ENCODE measurements around the gene C11orf54. TPM values are rescaled to one million over a fixed set of nuclear protein-coding genes. Genes with fewer than 3 reads are reported as not detected.

The C11orf54 gene
- total RNA-seq, 2 experiments from 2014 or later, result 24.4 to 24.6 TPM

DNA sequence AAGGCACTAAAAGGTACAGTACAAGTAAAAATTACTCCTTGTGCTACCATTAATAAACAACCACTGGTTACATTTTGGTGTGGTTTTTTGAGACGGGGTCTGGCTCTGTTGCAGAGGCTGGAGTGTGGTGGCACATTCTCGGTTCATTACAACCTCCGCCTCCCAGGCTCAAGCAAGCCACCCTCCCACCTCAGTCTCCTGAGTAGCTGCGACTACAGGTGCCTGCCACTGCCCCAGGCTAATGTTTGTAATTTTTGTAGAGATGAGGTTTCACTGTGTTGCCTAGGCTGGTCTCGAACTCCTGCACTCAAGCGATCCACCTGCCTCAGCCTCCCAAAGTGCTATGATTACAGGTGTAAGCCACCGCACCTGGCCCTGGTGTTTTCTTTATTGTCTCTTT, 20.9 kb upstream of the C11orf54 start:
- Mint-ChIP-seq H3K27me3 (no peaks in the 10 kb centered on the region), H3K9me3 (no peaks in the 10 kb centered on the region), H3K4me3 (no peak overlapping the region), H3K4me1 (peaks cover 29% of the 10 kb centered on the region), H3K36me3 (ENCODE audit: low read depth) (peaks cover 70% of the 10 kb centered on the region), H3K27ac (no peak overlapping the region)
- DNase-seq, result no peak
- ChIA-PET POLR2A (interaction anchor here (2.3 kb wide), 1 partner anchor 20 kb away, joined by 9 read pairs; the partner anchor contains the start of genes C11orf54 and TAF1D), CTCF (no interaction called here)

DNA sequence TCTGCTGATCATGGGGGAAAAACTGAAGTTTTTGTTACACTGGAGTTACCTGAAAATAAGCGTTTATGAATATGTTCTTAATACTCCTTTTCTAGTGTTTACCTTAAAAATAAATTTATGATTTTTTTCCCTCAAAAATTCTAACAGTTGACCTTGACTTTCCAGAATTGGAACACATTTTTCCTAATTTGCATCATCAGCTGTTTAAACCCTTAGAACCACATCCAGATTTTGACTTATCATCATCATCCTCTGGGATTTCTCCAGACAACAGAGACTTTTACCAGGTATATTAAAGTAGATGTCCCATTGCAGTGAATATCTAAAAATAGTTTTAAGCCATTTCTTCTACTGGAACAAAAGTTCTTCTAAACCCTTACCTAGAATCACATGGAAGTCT, 17.4 kb upstream of the C11orf54 start:
- Mint-ChIP-seq H3K36me3 (ENCODE audit: low read depth) (peaks cover 67% of the 10 kb centered on the region), H3K27me3 (no peaks in the 10 kb centered on the region), H3K4me1 (peaks cover 16% of the 10 kb centered on the region), H3K27ac (no peak overlapping the region), H3K4me3 (no peak overlapping the region), H3K9me3 (no peaks in the 10 kb centered on the region)
- DNase-seq, result no peak
- POLR2A ChIA-PET, result interaction anchor here (0.7 to 1.4 kb wide), 2 partner anchors 16 to 17 kb away, joined by 3 to 5 read pairs; partner anchors contain the start of genes C11orf54 and TAF1D
- CTCF ChIA-PET, result interaction anchor here (0.6 to 1.6 kb wide), 2 partner anchors 17 to 32 kb away, joined by 3 to 5 read pairs; partner anchors contain the start of genes C11orf54 and TAF1D

DNA sequence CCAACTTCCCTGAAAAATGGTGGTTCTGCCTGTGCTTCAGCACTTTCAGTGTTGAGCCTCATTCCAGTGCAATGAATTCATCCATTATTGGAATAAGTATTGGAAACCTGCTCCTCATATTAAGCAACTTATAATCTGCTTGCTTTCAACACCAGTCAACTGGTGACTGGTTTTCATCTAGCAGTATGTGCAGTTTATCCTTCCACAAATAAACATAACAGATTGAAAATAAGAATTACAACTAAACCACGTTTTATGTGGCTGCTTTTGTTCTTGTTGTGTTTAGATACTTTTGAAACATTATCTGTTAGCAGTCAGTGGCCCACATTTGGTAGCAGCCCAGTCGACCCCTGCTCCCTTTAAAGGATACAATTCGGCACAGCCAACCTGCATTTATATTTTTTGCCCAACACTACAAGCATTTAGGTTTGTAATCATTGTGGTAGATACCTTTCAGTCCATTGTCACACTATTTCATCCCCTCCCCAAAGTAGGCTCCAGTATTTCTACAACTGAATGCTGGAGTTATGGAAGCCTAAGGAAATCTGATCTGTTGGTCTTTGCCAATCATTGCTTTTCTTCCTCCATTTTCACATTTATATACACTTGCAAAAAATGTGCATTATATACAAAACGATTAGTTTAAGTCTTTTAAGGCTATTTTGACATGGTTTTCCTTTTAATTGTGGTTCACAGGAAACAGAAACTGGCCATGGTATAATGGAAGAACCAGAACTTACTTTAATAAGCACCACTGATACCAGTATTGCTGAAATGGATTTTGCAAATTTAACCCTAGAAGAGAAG, 13.3 kb upstream of the C11orf54 start:
- Mint-ChIP-seq H3K36me3 (ENCODE audit: low read depth) (peaks cover 70% of the 10 kb centered on the region), H3K4me3 (no peak overlapping the region), H3K27ac (no peak overlapping the region), H3K4me1 (peaks cover 25% of the 10 kb centered on the region), H3K27me3 (no peaks in the 10 kb centered on the region), H3K9me3 (no peaks in the 10 kb centered on the region)
- POLR2A ChIA-PET, result interaction anchor here (1.0 to 5.3 kb wide), 6 partner anchors 8 to 73 kb away, joined by 3 to 74 read pairs (median 6); partner anchors contain the start of genes C11orf54, MED17 and TAF1D
- no peak for DNase-seq
- CTCF ChIA-PET, result interaction anchor here (3.6 kb wide), 1 partner anchor 12 kb away, joined by 13 read pairs; the partner anchor contains the start of genes C11orf54 and TAF1D

DNA sequence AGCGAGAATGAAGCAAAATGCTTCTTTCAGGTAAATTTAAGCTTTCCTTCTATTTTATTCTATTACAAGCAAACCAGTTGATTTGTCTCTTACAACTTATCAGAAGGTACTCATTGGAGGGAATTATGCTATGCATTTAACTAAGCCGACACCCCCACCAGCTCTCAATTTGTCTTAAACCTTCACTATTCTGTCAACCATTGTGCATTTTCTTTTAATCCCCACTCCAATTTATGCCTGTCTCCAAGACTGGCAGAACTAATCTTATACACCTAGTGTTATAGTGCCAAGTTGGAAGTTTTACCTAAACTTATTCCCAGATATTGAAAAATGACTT, 12.7 kb upstream of the C11orf54 start:
- ChIA-PET POLR2A (interaction anchor here (1.0 to 5.3 kb wide), 3 partner anchors 12 to 72 kb away, joined by 3 to 74 read pairs (median 5); partner anchors contain the start of genes C11orf54, MED17 and TAF1D), CTCF (no interaction called here)
- Mint-ChIP-seq H3K36me3 (ENCODE audit: low read depth) (peaks cover 73% of the 10 kb centered on the region), H3K4me3 (no peak overlapping the region), H3K4me1 (peaks cover 30% of the 10 kb centered on the region), H3K9me3 (no peaks in the 10 kb centered on the region), H3K27ac (peak overlapping the region; percentile 21), H3K27me3 (no peaks in the 10 kb centered on the region)
- no peak for DNase-seq

DNA sequence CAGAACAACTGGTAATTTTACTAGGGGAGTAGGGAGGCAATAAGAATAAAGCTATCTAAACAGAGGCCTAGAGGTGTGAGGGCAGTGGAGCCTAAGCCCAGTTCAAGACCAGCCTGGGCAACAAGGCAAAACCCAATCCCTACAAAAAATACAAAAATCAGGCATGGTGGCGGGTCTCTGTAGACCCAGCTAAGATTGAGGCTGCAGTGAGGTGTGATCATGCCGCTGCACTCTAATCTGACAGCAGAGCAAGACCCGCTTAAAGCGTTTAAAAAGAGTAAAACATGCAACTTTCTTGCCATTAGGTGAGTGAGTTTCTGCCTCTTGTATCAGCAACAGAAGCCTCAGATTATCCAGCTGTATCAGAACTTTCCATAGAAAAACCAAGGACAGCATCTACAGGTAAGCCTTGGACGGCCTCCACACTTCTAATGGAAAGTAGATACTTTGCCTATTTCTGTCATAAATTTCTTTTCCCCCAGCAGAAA, 12.3 kb upstream of the C11orf54 start:
- Mint-ChIP-seq H3K4me3 (no peak overlapping the region), H3K36me3 (ENCODE audit: low read depth) (peaks cover 75% of the 10 kb centered on the region), H3K4me1 (peaks cover 34% of the 10 kb centered on the region), H3K27ac (peak overlapping the region; percentile 21), H3K27me3 (no peaks in the 10 kb centered on the region), H3K9me3 (no peaks in the 10 kb centered on the region)
- ChIA-PET POLR2A (interaction anchor here (1.0 to 5.3 kb wide), 3 partner anchors 11 to 72 kb away, joined by 3 to 74 read pairs (median 5); partner anchors contain the start of genes C11orf54, MED17 and TAF1D), CTCF (no interaction called here)
- no peak for DNase-seq

DNA sequence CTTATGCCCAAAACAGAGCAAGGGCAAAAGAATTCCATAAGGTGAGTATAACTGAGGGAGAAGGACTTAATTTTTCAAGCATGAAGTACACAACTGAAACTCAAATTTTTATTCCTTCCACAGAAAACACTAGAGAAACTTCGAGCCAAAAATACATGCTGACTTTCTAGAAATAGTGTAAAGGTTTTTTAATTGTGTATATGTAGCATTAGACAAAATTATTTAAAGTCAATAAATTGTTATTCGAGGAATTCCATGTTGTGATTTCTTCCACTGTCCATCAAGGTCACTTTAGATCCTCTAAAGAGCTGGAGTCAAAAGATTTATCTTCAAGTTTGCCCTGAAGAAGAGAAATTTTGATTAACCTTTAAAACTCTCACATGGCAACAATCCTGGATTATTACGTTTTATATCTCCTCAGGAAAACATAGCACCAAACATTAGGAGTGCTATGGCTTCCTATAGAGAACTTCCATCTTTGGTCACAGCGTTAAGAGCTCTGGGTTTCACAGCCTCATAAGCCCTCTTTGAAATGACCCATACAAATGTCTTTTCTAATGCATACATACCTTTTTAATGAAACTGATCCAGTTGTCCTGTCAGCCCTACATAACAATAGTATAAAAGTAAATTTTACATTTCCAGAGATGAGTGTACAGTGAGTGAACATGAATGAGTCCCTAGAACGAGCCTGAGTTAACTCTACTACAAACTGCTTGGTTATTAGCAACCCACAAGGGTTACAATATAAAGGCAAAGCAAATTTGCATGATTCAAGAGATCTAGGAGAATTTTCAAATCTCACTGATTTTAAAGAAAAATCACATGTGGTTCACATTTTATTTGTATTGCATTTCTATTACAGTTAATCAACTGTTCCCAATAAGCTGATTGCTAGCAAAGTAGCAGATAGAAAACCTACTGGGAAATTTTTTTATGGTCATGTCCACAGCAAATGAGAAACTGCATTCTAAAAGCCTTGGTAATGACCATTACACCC, 11.1 kb upstream of the C11orf54 start:
- Mint-ChIP-seq H3K27ac (peak overlapping the region; percentile 34), H3K27me3 (no peaks in the 10 kb centered on the region), H3K4me1 (peaks cover 46% of the 10 kb centered on the region), H3K36me3 (ENCODE audit: low read depth) (peaks cover 82% of the 10 kb centered on the region), H3K9me3 (no peaks in the 10 kb centered on the region), H3K4me3 (no peak overlapping the region)
- ChIA-PET CTCF (no interaction called here), POLR2A (interaction anchor here (1.6 to 5.3 kb wide), 2 partner anchors 10 to 54 kb away, joined by 5 to 74 read pairs; partner anchors contain the start of genes C11orf54, MED17 and TAF1D)
- no peak for DNase-seq

DNA sequence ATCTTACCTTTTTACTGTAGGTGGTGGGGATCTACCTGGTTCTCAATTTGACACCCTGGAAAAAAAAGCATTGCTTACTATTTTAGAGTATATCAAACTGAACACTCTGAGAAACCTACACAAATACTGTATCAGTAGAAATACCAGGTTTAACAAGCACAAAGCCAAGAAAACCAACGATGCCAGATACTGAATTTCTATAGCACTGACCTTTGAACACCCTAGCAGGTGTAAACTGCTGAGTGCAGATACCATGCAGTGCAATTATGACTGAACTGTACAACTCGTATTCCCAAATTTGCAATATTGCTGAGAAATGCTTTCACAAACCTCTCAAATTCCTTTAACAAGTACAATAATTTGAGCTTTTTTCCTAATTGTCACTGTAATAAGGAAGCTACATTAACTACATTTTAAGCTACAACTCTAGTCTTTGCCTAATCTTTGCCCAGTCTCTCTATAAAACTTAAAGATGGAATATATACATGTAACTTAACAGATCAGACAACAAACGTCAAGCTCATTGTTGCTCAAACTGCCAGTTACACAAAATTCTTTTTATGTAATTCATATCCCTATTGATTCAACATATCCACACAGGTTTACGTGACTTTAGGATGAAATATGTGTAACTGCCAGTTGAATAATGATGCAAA, 9.1 kb upstream of the C11orf54 start:
- peaks cover 89% of the 10 kb centered on the region for H3K36me3 Mint-ChIP-seq (ENCODE audit: low read depth)
- DNase-seq, result no peak
- H3K4me3 Mint-ChIP-seq, result no peak overlapping the region
- H3K27ac Mint-ChIP-seq, result peak overlapping the region; percentile 52
- ChIA-PET POLR2A (interaction anchor here (1.2 to 5.3 kb wide), 4 partner anchors 8 to 52 kb away, joined by 3 to 74 read pairs (median 6); partner anchors contain the start of genes C11orf54, MED17 and TAF1D), CTCF (no interaction called here)
- no peaks in the 10 kb centered on the region for H3K27me3 Mint-ChIP-seq
- no peaks in the 10 kb centered on the region for H3K9me3 Mint-ChIP-seq
- H3K4me1 Mint-ChIP-seq, result peaks cover 63% of the 10 kb centered on the region

DNA sequence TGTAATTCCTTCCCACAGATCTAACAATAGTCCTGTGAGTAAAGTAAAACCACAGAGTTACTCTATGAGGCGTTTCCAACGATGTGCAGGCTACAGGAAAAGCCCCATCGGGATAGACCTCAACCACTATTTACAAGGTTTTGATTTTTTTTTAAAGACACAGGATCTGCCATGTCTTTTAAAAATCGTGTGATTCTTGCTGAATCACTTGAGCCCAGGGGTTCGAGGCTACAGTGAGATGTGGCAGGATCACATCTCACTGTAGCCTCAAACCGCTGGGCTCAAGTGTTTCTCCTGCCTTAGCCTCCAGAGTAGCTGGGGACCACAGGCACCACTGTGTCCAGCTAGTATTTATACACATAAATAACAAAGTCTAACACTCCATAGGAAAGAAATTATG, 8.0 kb upstream of the C11orf54 start:
- Mint-ChIP-seq H3K4me3 (peak overlapping the region; percentile 7), H3K36me3 (ENCODE audit: low read depth) (peaks cover 91% of the 10 kb centered on the region), H3K27ac (peak overlapping the region; percentile 77), H3K9me3 (no peaks in the 10 kb centered on the region), H3K27me3 (no peaks in the 10 kb centered on the region), H3K4me1 (peaks cover 69% of the 10 kb centered on the region)
- CTCF ChIA-PET, result no interaction called here
- no peak for DNase-seq
- POLR2A ChIA-PET, result interaction anchor here (0.9 to 5.3 kb wide), 3 partner anchors 7 to 12 kb away, joined by 3 to 74 read pairs (median 3); partner anchors contain the start of genes C11orf54 and TAF1D

DNA sequence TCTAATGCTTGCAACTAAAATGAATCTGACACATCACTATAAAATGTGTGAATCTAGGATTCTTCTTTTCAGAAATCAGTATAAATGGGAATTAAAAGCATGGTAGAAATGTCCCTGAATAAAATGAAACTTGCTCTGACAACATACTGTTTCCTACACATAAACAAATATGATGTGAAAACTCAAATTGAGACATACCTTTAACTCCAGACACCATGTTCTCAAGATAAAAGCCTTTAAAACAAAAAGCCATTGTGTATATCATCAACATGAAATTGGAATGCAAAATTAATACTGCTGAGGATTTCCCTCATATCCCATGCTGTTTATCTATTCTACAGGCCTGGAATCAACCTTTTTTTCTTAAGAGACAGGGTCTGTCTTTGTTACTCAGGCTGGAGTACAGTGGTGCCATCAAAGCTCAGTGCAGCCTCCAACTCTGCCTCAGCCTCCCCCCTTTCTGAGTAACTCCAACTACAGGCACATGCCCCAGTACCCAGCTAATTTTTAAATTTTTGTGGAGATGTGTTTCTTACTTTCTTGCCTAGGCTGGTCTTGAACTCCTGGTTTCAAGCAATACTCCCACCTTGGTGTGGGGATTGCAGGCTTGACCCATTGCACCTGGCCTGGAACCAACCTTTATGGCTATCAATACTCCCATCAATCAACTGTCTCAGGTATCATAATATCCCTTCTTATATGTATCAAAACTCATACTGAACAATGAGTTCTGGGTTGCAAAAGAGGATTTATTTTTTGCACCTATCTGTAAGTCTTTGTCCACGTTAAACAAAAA, 6.8 kb upstream of the C11orf54 start:
- Mint-ChIP-seq H3K9me3 (no peaks in the 10 kb centered on the region), H3K4me1 (peaks cover 79% of the 10 kb centered on the region), H3K36me3 (ENCODE audit: low read depth) (peaks cover 91% of the 10 kb centered on the region), H3K27me3 (no peaks in the 10 kb centered on the region), H3K4me3 (peak overlapping the region; percentile 9), H3K27ac (peak overlapping the region; percentile 51)
- CTCF ChIA-PET, result no interaction called here
- DNase-seq, result no peak
- POLR2A ChIA-PET, result interaction anchor here (9.6 kb wide), 1 partner anchor 48 kb away, joined by 325 read pairs; the partner anchor contains the start of gene MED17

DNA sequence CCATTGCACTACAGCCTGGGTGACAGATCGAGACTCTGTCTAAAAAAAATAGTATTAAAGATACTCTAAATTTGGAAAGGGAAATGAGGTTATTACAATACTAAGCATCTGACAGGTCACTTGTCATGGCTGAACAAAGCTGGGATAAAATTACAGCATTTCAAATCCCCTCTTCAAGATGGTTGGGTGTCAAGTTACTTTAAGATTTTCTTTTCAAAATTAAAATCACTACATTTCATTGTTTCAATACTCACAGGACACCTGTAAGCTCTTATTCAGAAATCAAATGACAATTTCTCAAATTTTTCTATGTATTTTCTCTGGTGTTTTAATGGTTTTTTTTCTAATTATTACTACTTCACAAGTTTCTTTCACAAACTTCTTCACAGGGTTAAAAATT, 5.8 kb upstream of the C11orf54 start:
- Mint-ChIP-seq H3K27ac (peak overlapping the region; percentile 17), H3K4me1 (peaks cover 81% of the 10 kb centered on the region), H3K36me3 (ENCODE audit: low read depth) (peaks cover 89% of the 10 kb centered on the region), H3K9me3 (no peaks in the 10 kb centered on the region), H3K4me3 (no peak overlapping the region), H3K27me3 (no peaks in the 10 kb centered on the region)
- ChIA-PET CTCF (no interaction called here), POLR2A (interaction anchor here (0.8 to 9.6 kb wide), 6 partner anchors 9 to 58 kb away, joined by 3 to 325 read pairs (median 4); partner anchors contain the start of gene MED17)
- DNase-seq, result no peak

DNA sequence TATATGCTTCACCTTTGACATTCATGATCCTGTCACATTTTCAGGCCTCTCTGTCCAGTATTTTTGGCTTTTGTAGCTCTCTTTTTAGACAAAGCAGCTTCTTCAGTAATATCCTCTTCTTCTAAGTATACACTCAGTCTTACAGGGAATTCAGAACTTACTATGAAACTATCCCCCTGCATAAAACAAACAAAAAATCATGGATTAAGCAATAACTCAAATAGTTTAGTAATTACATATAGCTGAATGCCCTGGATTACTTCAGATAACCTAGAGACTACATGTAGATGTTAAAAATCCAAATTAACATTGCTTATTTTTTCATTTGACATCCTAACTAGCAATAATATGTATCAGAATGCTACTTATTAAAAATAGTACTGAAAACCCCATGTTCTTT, 5.3 kb upstream of the C11orf54 start:
- H3K4me1 Mint-ChIP-seq, result peaks cover 81% of the 10 kb centered on the region
- DNase-seq, result no peak
- H3K4me3 Mint-ChIP-seq, result no peak overlapping the region
- peaks cover 94% of the 10 kb centered on the region for H3K36me3 Mint-ChIP-seq (ENCODE audit: low read depth)
- H3K27ac Mint-ChIP-seq, result peak overlapping the region; percentile 17
- H3K9me3 Mint-ChIP-seq, result no peaks in the 10 kb centered on the region
- no peaks in the 10 kb centered on the region for H3K27me3 Mint-ChIP-seq
- POLR2A ChIA-PET, result interaction anchor here (0.8 to 9.6 kb wide), 6 partner anchors 9 to 59 kb away, joined by 3 to 325 read pairs (median 4); partner anchors contain the start of gene MED17
- CTCF ChIA-PET, result no interaction called here
